NCI-H1694 (cell line): ENCODE measurements around the gene KLHL14.
"Not testable (repeated sequence)": the region's sequence is repeated elsewhere in the genome, so short reads cannot be mapped to it uniquely, and the experiment has no call there.

Source experiments
- DNase-seq: peaks from one replicate; lab custom pipeline; 2025; lab: John Stamatoyannopoulos, UW

The KLHL14 gene

GRCh38 chr18:32637659-32638058 lies 135.2 kb downstream of the KLHL14 start:
- DNase-seq, result not testable (repeated sequence)

DNA sequence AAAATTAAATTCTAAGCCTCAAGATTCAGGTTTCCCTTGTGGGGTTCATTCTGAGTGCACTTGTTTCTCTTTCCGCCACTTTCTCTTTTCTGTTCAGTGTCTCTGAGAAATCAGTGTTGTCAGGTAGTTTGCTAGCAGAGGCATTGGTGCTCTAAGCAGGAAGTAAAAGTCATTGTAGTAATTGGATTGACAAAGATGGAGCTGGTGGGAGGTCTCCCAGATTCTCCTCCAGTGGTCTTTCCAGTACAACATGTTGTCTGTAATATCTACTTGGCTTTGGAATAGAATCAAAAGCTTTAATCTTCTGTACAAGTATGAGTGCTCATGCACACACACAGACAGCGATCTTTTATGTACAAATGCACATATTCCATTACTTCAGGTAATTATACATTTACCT lies 135.6 kb downstream of the KLHL14 start:
- no peak for DNase-seq

- DNase-seq, result no peak
These were observed 137.9 kb downstream of the KLHL14 start for GRCh38 chr18:32634876-32635431.

- no peak for DNase-seq
These were observed 142.7 kb downstream of the KLHL14 start for GRCh38 chr18:32629981-32630700.

DNA sequence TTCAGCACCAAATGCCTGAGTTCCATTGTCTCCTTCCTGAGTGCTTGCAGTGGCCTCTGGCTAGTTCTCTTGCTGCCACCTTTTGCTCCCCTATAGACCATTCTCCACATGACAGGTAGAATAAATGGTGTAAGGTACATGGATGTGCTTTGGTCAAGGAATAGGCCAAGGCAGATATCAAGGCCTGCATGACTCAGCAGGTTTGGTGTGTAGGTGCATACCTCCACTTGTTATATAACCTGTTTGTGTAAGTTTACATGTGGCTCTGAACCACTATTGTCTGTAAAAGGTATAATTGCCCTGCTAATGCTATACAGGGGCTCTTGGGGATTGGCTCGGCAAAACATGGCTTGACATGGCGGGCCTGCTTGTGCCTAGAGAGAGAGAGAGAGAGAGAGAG lies 143.5 kb downstream of the KLHL14 start:
- no peak for DNase-seq

DNA sequence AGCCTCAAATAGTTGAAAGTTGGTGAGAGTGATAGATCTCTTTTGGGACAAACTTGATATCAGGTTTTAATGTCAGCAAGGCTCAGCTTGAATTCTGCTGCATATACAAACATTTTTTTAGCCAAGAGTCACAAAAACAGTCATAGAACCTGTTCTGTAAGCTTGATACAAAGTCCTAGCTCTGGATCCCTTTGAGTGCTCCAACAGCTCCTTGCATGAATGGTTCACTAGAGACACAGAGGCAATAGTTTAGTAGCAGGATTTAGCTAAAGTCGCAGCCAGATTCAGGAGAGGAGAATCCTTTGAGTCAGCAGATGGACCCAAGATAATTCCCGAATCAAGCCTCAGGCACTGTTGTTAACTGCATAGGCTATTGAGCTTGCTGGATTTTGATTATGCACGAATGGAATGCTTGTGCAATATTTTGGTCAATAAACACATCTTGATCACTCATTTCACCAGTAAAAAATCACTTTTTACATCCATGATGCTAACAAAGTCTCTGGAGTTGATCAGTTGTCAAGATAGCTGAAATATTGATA lies 148.6 kb downstream of the KLHL14 start:
- DNase-seq, result no peak

- DNase-seq, result no peak
These were observed 149.3 kb downstream of the KLHL14 start for GRCh38 chr18:32623563-32623962.
